Daoy (cell line): ENCODE measurements around the gene BUB1B. TPM values are rescaled to one million over a fixed set of nuclear protein-coding genes. Genes with fewer than 3 reads are reported as not detected.
"Not testable (repeated sequence)": the region's sequence is repeated elsewhere in the genome, so short reads cannot be mapped to it uniquely, and the experiment has no call there.

Experiments
- DNase-seq: peaks from one replicate; pipeline ENCODE4 v3.0.0-alpha.2; 2015; ENCODE audit warnings: low read depth
- total RNA-seq: library from RNA; depleted of rRNA; stranded (reverse); fragments of >200 nt; shearing (Covaris generic); gene quantifications from 2 replicates; pipeline ENCODE4 v1.2.3, GENCODE V29; 2014; rRNA removed

The BUB1B gene, protein sequence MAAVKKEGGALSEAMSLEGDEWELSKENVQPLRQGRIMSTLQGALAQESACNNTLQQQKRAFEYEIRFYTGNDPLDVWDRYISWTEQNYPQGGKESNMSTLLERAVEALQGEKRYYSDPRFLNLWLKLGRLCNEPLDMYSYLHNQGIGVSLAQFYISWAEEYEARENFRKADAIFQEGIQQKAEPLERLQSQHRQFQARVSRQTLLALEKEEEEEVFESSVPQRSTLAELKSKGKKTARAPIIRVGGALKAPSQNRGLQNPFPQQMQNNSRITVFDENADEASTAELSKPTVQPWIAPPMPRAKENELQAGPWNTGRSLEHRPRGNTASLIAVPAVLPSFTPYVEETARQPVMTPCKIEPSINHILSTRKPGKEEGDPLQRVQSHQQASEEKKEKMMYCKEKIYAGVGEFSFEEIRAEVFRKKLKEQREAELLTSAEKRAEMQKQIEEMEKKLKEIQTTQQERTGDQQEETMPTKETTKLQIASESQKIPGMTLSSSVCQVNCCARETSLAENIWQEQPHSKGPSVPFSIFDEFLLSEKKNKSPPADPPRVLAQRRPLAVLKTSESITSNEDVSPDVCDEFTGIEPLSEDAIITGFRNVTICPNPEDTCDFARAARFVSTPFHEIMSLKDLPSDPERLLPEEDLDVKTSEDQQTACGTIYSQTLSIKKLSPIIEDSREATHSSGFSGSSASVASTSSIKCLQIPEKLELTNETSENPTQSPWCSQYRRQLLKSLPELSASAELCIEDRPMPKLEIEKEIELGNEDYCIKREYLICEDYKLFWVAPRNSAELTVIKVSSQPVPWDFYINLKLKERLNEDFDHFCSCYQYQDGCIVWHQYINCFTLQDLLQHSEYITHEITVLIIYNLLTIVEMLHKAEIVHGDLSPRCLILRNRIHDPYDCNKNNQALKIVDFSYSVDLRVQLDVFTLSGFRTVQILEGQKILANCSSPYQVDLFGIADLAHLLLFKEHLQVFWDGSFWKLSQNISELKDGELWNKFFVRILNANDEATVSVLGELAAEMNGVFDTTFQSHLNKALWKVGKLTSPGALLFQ
- 90.3 and 108 TPM in 2 replicates for total RNA-seq

DNA sequence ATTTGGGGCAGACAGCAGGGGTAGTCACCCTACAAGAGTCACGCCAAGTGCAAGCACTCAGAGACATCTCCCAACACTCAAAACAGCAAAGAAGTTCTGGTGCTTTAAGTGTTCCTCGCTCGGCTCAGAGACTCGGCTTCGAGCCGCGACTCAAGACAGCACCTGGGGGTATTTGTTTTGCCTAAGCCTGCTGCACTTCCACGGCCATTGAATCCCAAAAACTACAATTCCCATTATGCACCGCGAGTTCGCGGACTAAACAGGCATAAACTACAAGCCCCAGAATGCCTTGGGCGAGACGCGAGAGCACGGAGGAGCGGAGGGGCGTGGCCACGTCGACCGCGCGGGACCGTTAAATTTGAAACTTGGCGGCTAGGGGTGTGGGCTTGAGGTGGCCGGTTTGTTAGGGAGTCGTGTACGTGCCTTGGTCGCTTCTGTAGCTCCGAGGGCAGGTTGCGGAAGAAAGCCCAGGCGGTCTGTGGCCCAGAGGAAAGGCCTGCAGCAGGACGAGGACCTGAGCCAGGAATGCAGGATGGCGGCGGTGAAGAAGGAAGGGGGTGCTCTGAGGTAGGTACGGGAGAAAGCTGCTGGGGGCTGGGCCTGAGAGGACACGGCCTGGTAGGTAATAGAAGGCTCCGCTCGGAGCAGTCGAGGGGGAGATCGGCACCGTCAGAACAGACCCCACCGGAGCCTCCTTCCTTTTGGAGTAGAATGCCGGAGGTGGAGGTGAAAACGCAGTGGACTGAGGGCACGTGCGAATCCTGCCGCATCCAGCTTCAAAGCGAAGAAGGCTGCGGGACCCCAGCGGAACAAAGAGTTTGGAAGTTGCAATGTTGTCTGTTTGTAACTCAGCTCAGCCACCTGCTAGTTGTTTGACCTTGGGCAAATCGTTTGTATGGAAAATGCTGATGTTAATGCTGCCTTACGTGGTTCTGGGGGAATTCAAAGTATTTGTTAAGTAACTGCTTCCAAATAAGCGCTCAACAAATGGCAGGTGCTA lies at the start of gene BUB1B:
Gene BUB1B (plus strand): TSS at position 381 of the 1,000 bp plus-strand sequence. CDS start 152 bp downstream, at position 533.
- peak; percentile 96 for DNase-seq

GRCh38 chr15:40111888-40112287 lies 49.0 kb upstream of the BUB1B start:
- no peak for DNase-seq

DNA sequence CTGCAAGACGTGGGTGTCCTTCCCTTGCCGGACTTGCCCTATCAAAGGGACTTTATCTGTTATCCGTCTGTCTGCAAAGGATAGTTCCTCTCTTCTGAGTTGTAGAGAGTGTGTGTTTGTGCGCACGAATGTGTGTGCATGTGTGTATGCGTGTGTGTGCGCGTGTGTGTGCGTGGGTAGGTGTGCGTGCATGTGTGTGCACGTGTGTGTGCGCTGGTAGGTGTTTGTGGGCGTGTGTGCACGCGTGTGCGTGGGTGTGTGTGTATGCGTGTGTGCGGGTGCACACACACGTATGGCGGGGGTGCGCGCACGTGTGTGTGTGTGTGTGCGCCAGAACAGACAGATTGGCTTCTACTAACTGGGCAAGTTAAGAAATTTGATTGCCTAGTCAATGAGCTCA lies 48.1 kb upstream of the BUB1B start:
- no peak for DNase-seq

GRCh38 chr15:40114218-40114617 lies 46.7 kb upstream of the BUB1B start:
- DNase-seq, result no peak

GRCh38 chr15:40115106-40115505 lies 45.8 kb upstream of the BUB1B start:
- not testable (repeated sequence) for DNase-seq

- peak; percentile 44 for DNase-seq
Observed at GRCh38 chr15:40115670-40116093, 45.2 kb upstream of the BUB1B start.

GRCh38 chr15:40118473-40118872 lies 42.4 kb upstream of the BUB1B start:
- peak; percentile 77 for DNase-seq

- DNase-seq, result no peak
Observed at GRCh38 chr15:40121911-40122638, 38.8 kb upstream of the BUB1B start.

GRCh38 chr15:40122989-40123388 lies 37.9 kb upstream of the BUB1B start:
- not testable (repeated sequence) for DNase-seq

DNA sequence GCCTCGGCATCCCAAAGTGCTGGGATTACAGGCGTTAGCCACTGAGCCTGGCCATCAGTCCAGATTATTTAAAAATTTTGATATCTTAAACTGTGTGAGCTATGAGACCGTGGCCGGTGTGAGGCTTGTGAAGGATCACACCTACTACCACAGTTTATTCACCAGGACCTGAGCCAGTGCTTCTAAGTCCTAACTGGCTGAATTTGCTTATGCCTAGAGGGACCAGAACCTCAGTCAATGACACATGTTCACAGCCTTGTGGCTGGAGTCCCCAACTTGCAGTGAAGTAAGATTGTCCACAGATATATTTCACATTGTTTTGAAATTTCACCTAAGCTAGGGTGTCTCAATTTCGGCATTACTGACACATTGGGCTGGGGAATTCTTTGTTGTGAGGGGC lies 37.0 kb upstream of the BUB1B start:
- DNase-seq, result not testable (repeated sequence)

GRCh38 chr15:40124333-40124732 lies 36.5 kb upstream of the BUB1B start:
- DNase-seq, result not testable (repeated sequence)

DNA sequence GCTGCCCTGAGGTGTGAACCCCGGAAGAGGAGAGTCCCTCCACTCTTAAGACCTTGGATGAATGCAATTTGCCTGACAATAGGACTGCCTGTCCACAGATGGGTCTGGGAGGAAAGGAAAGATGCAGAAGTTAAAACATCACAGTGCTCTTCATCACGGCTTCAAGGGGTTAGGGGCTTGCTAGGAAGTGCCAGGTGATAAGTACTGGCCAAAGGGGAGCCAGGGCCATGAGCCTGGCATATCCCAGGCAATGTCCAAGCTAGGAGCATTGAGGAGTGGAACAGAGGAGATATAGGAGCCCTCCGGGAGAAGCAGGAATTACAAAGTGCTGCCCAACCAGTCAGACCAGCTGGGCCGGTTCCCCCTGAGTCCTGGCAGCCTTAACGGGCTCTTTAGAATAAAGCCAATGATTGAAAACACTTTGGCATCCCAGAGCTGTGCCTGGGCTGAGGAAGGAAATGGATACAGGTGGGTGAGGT lies 36.0 kb upstream of the BUB1B start:
- not testable (repeated sequence) for DNase-seq

GRCh38 chr15:40125950-40126349 lies 34.9 kb upstream of the BUB1B start:
- no peak for DNase-seq

GRCh38 chr15:40128766-40129660 lies 31.9 kb upstream of the BUB1B start:
- no peak for DNase-seq

- no peak for DNase-seq
Observed at GRCh38 chr15:40130118-40130517, 30.8 kb upstream of the BUB1B start.

- DNase-seq, result no peak
Observed at GRCh38 chr15:40130799-40131502, 29.9 kb upstream of the BUB1B start.

DNA sequence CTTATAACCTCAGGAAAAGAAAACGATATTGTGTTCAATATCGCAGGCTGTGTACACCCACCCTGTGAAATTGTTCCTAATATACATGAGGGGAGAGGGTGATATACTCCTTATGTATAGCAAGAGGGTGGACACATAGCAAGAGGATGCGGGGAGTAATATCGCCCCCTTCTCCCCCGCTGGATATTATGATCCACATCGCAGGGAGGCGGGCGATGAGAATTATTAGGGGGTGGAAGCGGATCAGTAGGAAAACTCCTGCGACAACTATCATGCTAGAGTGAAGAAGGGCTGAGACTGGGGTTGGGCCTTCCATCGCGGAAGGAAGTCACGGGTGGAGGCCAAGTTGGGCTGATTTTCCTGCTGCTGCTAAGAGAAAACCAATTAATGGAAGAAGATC lies 27.3 kb upstream of the BUB1B start:
- DNase-seq, result no peak

- DNase-seq, result no peak
Observed at GRCh38 chr15:40134885-40135284, 26.0 kb upstream of the BUB1B start.
